ENCODE results near the gene RNF223. TPM values are rescaled to one million over a fixed set of nuclear protein-coding genes. Genes with fewer than 3 reads are reported as not detected.
A peak's percentile ranks its signal among the peaks of the same experiment; 100 is the strongest.

The RNF223 gene
- total and polyA plus RNA-seq, 2 donors (not counting 3 experiments of a cell fraction or from before 2014, with no cell fraction given) = not detected

GRCh38 chr1:1114431-1114830 is 40.3 kb upstream of the RNF223 start:
- Histone ChIP-seq H3K4me1 (ENCODE audit: control insufficient read depth, extremely low read depth, insufficient read depth, low read length) (no peaks in the 10 kb centered on the region), H2AFZ (ENCODE audit: low read depth, low read length) (no peak overlapping the region), H3K36me3 (ENCODE audit: control insufficient read depth in 2 of 2, extremely low read depth in 1 of 2, insufficient read depth in 2 of 2, low read length in 2 of 2) (no peaks in the 10 kb centered on the region), H3K4me2 (ENCODE audit: insufficient read depth, low read length) (no peak overlapping the region), H3K4me3 (replicated peaks in 1 of 3; ENCODE audit: insufficient read depth in 1 of 3, low read depth in 1 of 3, low read length in 3 of 3) (no peak overlapping the region), H4K20me1 (replicated peaks; ENCODE audit: control insufficient read depth, extremely low read depth, insufficient read depth, low read length) (no peaks in the 10 kb centered on the region), H3K79me2 (ENCODE audit: control insufficient read depth, insufficient read depth, low read length) (peaks cover 2% of the 10 kb centered on the region), H3K27me3 (ENCODE audit: control insufficient read depth in 2 of 2, insufficient read depth in 2 of 2, low read length in 2 of 2) (peaks cover 0 to 2% of the 10 kb centered on the region in 2 experiments), H3K9me1 (replicated peaks; ENCODE audit: control insufficient read depth, extremely low read depth, insufficient read depth, low read length) (no peaks in the 10 kb centered on the region), H3K9me3 (replicated peaks; ENCODE audit: control insufficient read depth, insufficient read depth, low read length) (no peaks in the 10 kb centered on the region), H3K27ac (ENCODE audit: insufficient read depth, low read depth, low read length) (no peak overlapping the region), H3K9ac (replicated peaks; ENCODE audit: extremely low read depth, insufficient read depth, low read length) (no peak overlapping the region)
- intact Hi-C loops (cut with micrococcal nuclease) (no loop called here), dilution Hi-C loops (cut with MboI; ENCODE audit: extremely low pct_ligation_motif_present, low sequenced_read_pairs) (no loop called here)
- ChIA-PET CTCF (no interaction called here), POLR2A (no interaction called here)
- DNase-seq (ENCODE audit: low read depth, low spot score) (no peak), FAIRE-seq (no peak)
- TSS peak; percentile 53 for BruUV-seq (replicated peaks)
- TF ChIP-seq EZH2 (IDR thresholded peaks at IDR 0.05; ENCODE audit: borderline replicate concordance, low read depth, low read length, severe bottlenecking) (no peak), POLR2AphosphoS5 (IDR thresholded peaks at IDR 0.05; ENCODE audit: insufficient read depth, low read depth, low read length) (no peak), MYC (IDR thresholded peaks at IDR 0.05; ENCODE audit: low read depth, low read length) (no peak), CTCF (IDR thresholded peaks at IDR 0.05; ENCODE audit: extremely low read depth in 1 of 2, insufficient read depth in 1 of 2, low read depth in 1 of 2, low read length in 2 of 2) (no peak), JUN (IDR thresholded peaks at IDR 0.05; ENCODE audit: borderline replicate concordance, insufficient read depth, insufficient read length, low read depth) (no peak), POLR2A (IDR thresholded peaks at IDR 0.05; ENCODE audit: low read depth, low read length) (no peak), MAX (IDR thresholded peaks at IDR 0.05; ENCODE audit: insufficient read depth, insufficient read length) (no peak), GATA2 (IDR thresholded peaks at IDR 0.05; ENCODE audit: insufficient read depth, insufficient read length, low read depth, low read length) (no peak), FOS (IDR thresholded peaks at IDR 0.05; ENCODE audit: borderline replicate concordance, insufficient read depth, low read length) (no peak)
